NCI-H2171 treated with DMSO at 0.1 percent for 48 hours (cell line): ENCODE results near the gene PRMT5.
A peak's percentile ranks its signal among the peaks of the same experiment; 100 is the strongest.

ENCODE experiments used
- DNase-seq: peaks from one replicate; lab custom pipeline; 2025; lab: John Stamatoyannopoulos, UW

PRMT5 gene

DNA sequence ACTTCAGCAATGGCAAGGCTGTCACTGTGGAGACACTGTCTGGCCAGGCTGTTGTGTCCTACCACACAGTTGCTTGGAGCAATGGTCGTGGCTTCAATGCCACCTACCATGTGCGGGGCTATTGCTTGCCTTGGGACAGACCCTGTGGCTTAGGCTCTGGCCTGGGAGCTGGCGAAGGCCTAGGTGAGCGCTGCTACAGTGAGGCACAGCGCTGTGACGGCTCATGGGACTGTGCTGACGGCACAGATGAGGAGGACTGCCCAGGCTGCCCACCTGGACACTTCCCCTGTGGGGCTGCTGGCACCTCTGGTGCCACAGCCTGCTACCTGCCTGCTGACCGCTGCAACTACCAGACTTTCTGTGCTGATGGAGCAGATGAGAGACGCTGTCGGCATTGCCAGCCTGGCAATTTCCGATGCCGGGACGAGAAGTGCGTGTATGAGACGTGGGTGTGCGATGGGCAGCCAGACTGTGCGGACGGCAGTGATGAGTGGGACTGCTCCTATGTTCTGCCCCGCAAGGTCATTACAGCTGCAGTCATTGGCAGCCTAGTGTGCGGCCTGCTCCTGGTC is 53.3 kb downstream of the PRMT5 start:
- no peak for DNase-seq

DNA sequence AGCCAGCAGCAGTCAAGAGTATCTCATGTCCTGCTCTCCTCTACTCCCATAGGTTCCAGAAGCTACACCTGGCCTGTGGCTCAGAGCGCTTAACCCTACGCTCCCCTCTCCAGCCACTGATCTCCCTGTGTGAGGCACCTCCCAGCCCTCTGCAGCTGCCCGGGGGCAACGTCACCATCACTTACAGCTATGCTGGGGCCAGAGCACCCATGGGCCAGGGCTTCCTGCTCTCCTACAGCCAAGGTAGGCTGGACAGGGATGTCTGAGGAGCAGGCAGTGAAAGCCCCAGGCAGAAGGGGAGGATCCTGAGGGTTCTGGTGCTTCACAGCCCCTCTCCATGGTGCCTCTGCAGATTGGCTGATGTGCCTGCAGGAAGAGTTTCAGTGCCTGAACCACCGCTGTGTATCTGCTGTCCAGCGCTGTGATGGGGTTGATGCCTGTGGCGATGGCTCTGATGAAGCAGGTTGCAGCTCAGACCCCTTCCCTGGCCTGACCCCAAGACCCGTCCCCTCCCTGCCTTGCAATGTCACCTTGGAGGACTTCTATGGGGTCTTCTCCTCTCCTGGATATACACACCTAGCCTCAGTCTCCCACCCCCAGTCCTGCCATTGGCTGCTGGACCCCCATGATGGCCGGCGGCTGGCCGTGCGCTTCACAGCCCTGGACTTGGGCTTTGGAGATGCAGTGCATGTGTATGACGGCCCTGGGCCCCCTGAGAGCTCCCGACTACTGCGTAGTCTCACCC is 54.0 kb downstream of the PRMT5 start:
- no peak for DNase-seq

DNA sequence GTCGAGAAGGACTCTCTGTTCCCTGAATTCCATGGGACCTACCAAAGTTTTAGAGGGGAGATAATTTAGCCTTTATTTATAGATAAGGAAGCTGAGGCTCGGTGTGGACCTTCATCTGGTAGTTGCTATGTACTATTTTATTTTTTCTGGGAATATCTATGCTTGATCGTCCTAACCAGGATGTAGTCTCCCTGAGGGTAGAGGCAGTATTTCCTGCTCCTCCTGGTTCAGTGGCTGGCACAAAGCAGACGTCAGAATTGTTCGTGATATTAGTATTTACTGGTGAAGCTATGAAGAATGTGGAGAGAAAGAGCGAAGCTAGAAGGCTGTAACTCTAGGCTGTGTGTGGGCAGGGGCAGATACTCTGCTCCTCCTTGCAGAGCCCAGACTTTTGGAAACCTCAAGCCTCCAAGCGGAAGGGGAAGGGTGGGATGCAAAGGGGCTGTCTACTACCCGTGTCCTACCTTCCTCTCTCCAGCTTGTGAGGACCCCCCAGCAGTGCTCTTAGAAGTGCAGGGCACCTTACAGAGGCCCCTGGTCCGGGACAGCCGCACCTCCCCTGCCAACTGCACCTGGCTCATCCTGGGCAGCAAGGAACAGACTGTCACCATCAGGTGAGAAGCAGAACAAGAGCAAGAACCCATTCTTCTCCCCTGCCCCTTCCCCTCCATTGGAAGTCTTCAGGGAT is 56.2 kb downstream of the PRMT5 start:
- no peak for DNase-seq

DNA sequence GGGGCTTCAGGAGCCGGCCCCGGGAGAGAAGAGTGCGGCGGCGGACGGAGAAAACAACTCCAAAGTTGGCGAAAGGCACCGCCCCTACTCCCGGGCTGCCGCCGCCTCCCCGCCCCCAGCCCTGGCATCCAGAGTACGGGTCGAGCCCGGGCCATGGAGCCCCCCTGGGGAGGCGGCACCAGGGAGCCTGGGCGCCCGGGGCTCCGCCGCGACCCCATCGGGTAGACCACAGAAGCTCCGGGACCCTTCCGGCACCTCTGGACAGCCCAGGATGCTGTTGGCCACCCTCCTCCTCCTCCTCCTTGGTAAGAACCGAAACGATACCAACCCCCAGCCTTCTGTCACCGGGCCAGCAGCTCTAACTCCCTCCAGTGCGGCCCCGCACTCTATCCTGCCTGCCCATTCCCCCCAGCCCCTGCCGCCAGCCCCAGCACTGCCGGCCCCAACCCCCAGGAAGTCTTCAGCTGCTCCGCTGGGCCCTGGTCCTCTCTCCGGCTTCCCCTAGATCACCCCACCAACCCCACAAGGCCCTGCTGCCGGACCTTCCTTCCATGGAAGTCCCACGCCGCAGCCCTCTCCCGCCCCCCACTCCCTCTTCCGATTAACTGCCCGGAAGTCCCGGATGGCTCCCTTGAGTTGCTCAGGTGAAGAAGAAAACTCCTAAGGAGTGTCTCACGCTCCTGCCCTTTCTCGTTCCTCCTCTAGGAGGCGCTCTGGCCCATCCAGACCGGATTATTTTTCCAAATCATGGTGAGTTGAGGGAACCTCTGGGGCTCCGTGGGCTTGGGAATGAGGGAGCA is 56.9 kb downstream of the PRMT5 start:
- peak; percentile 77 for DNase-seq

DNA sequence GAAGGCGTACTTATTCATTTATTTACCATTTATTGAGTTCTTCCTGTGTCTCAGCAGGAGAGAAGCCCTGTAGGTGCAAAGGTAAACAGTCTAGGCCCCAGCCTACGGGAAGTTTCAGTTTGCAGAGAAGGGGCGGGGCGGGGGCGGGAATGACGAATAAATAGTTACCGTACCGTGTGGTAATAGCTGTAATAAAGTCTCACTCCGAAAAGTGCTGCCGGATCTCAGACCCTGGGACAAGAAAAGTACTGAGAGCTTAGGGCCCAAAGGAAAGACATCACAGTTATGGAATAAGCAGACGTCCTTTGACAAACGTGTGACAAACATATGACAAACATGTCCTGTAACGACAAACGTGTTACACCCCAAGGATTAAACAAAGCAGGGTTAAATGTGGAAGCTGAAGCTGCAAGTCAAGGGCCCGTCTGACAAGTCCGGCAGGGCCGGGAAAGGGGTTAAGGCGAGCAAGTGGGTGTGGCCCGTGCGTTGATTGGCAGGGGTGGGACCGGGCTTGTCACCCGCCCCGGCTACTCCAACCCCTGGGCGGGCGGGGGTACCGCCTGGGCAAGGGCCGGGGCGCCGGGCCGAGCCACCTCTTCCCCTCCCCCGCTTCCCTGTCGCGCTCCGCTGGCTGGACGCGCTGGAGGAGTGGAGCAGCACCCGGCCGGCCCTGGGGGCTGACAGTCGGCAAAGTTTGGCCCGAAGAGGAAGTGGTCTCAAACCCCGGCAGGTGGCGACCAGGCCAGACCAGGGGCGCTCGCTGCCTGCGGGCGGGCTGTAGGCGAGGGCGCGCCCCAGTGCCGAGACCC is 57.7 kb downstream of the PRMT5 start, which contains the start of gene LRP10:
TSS of gene LRP10 (plus strand) at position 517 of the 809 bp plus-strand sequence. CDS start 564 bp downstream, outside the sequence.
- DNase-seq: peak; percentile 89

DNA sequence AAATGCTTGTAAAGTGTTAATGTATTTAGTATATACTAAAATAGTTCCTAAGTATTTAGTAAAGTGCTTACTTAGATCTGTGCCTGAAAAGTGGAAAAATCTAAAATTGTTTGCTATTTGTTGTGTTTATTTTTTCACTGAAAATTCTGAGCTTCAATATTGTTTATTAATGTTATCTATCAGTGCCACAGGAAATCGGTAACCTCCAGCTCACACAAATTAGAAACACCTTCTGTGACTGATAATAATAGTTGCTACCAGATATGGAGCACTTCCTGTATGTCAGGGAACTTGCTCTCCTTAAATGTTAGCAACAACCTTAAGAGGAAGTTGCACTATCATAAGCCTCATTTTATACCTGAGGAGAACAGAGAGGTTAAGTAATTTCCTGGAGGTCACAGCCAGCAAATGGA is 58.4 kb downstream of the PRMT5 start:
- no peak for DNase-seq
